Stimulated activated CD4-positive, alpha-beta T cell treated with anti-CD3 and anti-CD28 coated beads, TNF-alpha, amount 100 ng/mL, for 24 hours (primary cell): Measurements from ENCODE around the gene RBM15.

Source experiments
- DNase-seq, 3 experiments: peaks; one replicate each; pipeline ENCODE4 v3.0.0-alpha.2; 2020; ENCODE audit warnings: low read depth in 3 of 3

Gene RBM15

DNA sequence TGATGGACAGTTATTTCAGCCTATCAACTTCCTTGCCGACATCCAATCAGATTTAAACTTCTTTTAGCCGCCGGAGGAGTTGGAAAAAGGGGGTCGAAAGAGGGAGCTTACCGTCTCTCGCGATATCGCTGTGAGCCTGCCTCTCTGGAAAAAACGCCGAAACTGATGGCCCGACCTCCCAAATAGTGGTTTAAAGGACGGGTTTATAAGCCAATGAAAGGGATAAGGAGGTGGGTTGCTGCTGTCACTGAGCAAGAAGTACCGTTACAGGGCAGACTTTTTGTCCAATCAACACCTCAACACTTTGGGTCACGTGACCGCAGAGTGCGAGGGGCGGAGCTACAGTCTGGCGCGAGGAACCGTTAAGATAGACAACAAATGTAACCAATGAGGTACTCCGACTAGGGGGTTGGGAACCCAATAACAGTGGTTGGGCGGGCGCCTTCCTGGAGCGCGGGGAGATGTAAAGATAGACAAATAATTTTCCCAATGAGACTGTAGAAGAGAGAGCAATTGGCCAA lies at the start of gene RBM15:
TSS of gene RBM15 (plus strand) at position 492 of the 521 bp plus-strand sequence. CDS start at position 521, 29 bp downstream.
- DNase-seq: peak; percentile 92 to 97 (median 93)

- no peak for DNase-seq
Measured at GRCh38 chr1:110291241-110292030, 47.7 kb upstream of the RBM15 start.

- no peak for DNase-seq
Measured at GRCh38 chr1:110292031-110292741, 47.0 kb upstream of the RBM15 start.

- DNase-seq: no peak
Measured at GRCh38 chr1:110293601-110294104, 45.5 kb upstream of the RBM15 start.

- no peak for DNase-seq
Measured at GRCh38 chr1:110294308-110294707, 44.9 kb upstream of the RBM15 start.

DNA sequence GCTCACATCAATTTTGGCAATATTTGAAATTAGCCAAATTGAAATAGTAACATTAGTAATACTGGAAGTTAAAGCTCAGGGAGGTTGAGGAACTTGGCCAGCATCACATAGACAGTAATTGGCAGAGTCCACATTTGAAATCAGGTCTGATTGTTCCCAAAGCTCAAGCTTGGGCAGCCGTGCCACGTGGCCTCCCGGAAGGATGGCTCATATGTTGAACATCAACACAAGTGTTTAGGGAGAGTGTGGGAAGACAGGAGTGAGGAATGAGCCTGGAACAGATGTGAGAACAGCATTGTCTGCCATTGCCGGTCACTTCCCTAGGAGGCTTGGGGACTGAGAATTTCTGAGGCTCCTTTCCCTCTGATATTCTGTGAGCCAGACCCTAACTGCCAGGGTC lies 40.2 kb upstream of the RBM15 start:
- no peak for DNase-seq

DNA sequence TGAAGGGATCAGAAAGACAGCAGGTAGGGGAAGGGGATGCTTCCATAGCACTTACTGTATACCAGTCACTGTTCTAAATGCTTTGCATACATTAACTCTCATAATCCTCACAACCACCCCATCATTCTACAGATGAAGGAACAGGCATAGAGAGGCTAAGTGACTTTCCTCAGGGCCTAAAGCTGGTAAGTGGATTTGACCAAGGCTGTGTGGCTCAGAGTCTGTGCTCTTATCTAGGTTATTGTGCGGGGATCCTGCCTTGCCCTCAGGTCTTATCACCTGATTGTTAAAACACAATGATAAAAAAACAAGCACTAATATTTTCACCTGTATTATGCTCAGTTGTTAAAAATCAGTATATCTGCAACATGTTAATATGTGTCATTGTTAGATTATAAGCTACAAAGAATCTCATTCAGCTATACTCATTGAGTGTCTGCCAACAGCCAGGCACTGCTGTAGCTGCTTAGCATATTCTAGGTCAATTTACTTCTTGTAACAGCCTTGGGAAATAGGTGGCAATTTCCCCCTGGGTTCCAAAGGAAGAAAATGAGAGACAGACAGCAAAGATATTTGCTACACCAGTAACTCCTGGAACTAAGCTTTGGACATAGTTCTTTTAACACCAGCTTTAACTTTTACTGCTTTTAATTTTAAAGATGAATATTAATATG lies 38.6 kb upstream of the RBM15 start:
- no peak for DNase-seq

DNA sequence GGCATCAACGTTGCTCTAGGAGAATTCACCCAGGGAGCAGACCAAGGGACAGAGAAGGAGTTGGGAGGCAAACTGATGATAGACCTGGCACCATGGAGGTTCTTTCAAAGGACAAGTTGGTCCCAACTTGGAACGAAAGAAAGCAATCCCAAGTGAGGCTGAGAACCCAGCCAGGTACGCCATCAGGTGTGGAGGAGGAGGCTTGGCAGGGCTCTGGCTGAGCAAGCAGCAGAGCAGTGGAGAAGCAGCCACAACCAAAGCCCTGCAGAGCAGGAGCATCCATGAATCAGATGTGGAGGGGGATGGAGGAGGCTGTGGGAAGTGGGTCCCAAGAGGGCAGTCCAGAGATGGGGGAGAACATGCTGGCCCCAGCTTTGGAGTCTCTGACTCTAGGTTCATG lies 36.3 kb upstream of the RBM15 start:
- no peak for DNase-seq

DNA sequence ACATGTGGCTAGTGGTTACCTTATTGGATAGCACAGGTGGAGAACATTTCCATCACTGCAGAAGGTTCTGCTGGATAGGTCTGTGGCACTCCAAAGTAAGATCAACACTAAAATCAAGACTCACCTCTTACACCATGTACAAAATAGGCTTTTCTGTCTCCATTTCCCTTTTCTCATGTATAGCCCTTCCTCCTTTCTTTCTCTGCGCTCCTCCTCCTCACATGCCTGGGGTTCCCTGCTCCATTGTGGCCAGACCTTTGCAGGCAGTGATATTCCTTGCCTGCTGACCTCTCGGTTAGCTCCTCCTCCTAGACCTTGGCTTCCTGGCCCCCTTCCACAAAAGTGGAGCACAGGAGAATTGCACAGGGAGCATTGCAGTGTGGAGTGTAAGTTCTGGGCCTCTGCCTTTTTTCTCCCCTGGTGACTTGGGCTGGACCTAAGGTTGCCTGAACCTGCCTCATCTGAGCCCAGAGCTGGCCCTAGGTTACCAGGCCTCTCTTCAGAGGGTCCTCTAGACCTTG lies 33.2 kb upstream of the RBM15 start:
- DNase-seq: no peak

GRCh38 chr1:110307239-110307974 lies 31.8 kb upstream of the RBM15 start:
- no peak for DNase-seq

GRCh38 chr1:110308247-110308646 lies 30.9 kb upstream of the RBM15 start:
- no peak for DNase-seq

- no peak for DNase-seq
Measured at GRCh38 chr1:110309139-110309538, 30.0 kb upstream of the RBM15 start.

DNA sequence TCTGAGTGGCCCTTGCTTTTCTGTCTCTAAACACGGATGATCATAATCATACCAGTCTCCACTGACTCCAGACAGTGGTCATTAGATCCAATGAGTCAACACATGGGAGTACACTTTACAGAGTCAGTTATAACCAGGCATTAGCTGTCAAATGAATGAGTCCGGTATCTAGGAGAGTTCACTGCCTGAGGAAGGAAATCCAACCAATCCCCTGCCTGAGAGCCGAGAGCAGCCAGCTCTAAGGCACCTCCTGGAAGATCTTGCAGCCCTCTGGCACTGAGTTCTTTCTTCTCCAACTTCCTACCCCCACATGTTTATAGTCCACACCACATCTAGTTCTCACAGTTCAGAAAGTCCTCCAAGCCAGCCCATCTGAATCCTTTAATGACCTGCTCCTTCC lies 29.4 kb upstream of the RBM15 start:
- no peak for DNase-seq

GRCh38 chr1:110310300-110310699 lies 28.9 kb upstream of the RBM15 start:
- DNase-seq: no peak

DNA sequence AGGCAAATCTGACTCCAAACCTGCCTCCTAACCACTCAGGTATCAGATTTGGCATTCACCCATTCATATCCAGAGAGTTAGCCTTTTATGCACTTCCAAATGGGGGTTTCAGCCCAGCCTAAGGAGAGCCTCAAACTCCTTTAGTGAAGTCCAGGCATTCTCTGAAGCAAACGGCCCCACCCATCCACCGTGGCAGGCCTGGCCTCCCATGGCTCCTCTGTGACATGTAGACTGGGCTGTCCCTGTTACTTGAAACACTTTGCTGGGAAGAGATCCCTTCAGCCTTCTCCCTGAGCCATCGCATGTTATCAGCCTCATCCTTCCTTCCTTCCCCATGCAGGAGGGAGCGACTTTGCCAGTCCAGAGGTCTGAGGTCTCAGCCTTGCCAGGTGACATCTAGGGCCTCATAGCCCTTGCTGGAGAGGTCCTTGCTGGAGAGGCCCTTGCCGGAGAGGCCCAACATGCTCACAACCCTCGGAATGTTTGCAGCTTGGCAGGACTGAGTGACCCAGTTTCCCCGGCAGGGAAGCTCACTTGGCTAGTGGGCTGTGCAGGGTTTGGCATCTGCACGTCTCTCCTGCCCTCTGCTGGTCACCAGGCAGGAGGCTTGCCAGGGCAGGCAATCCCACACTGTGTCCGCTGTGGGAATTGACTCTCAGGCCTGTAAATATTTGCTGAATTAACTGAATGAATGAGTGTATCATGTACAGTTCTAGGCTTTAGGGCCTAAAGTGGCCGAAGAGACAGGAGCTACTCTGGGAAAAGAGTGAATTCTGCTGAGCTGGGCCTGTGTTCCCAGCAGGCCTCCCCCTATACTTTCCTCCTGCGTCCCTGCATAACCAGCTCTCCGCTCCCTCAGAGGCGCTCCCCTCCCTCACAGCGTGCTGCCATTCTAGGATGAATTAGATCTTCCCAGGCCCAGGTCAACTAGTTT lies 26.7 kb upstream of the RBM15 start:
- peak; percentile 51 to 70 (median 56) for DNase-seq

- no peak for DNase-seq
Measured at GRCh38 chr1:110316735-110317134, 22.4 kb upstream of the RBM15 start.

DNA sequence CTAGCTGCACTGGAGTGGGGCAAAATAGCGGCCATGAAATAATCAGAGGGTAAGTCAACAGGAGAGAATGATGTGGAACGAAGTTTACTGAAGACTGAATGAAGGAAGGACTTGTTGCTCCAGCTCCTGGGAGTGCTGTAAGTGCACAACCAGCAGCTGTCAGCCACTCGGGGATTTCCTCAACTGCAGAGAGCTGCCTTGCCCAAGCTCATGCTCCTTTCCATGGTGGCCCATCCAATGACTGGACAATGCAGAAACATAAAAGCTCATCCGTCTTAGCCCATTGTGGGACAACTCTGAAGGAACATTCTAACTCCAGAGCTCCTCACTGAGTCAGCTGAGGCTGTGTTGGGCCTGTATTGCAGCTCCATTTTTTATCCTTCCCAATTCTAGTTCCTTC lies 21.1 kb upstream of the RBM15 start:
- no peak for DNase-seq

DNA sequence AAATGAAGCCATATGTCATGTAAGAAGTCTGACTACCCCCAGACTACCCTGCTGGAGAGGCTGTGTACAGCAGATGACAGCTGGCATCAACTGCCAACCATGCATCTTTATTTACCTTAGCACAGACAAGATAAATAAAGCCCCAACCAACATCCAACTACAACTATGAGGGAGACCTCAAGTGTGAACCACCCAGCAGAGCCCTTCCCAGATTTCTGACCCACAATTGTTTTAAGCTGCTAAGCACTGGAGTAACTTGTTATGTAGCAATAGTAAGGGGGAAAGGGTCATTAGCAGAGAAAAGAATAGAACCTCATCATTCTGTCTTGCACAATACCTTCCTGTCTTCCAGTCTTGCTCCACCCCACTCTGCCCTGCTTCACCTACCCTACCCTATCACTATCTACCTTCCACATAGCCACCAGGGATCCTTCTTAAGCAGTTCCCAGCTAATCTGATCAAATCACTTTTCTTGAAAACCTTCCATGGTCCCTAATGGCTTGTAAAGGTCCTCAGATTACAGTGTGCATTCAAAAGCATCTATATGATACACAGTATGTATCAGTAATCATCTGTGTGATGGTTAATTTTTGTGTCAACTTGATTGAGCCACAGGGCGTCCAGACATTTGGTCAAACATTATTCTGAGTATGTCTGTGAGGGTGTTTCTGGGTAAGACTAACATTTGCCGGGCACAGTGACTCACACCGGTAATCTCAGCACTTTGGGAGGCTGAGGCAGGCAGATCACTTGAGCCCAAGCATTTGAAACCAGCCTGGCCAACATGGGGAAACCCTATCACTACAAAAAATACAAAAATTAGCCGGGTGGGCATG lies 19.6 kb upstream of the RBM15 start:
- no peak for DNase-seq

- DNase-seq: no peak
Measured at GRCh38 chr1:110320168-110320518, 19.0 kb upstream of the RBM15 start.
